GM18499 (cell line): ENCODE measurements around the gene SLC37A3.
"Not testable (repeated sequence)": the region's sequence is repeated elsewhere in the genome, so short reads cannot be mapped to it uniquely, and the experiment has no call there.

Experiments used
- ATAC-seq: cut with Tn5 transposase; IDR thresholded peaks from one replicate; pipeline ENCODE4 v1.9.1; 2021; ENCODE audit warnings: moderate number of reproducible peaks; ENCODE audit not compliant: insufficient read depth, unreplicated experiment

Gene SLC37A3

DNA sequence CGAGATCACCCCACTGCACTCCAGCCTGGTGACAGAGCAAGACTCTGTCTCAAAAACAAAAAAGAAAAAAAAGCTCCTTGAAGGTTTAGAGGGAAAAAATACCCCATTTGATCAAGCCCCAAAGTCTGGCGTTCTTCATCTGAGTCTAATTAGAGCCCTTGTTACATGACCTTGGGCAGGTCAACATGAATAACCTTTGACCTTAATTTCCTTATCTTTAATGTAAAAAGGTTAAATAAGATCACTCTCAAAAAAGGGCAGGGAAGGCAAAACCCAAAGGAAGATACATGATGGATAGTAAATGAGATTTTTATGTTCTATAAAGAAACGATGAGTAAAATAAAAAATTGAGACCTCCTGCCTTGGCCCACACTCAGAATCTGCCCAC lies 40.3 kb downstream of the SLC37A3 start:
- ATAC-seq: no peak

DNA sequence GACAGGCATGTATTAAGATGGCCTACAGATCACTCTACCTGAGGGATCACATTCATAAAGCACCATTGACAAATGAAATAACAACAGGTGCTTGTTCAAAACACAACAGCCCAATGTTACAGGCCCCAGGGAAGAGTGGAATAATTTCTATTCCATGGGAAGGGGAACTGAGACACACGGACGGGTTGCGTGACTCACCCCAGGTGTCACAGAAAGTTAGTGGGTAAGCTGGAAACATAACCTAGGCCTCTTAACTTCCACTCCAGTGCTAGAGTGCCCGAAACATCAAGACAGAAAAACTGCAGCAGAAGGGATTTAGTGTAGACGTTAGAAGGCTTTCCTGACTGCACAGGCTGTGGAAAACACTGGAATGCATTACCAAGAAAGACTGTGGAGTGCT lies 48.3 kb downstream of the SLC37A3 start:
- no peak for ATAC-seq

DNA sequence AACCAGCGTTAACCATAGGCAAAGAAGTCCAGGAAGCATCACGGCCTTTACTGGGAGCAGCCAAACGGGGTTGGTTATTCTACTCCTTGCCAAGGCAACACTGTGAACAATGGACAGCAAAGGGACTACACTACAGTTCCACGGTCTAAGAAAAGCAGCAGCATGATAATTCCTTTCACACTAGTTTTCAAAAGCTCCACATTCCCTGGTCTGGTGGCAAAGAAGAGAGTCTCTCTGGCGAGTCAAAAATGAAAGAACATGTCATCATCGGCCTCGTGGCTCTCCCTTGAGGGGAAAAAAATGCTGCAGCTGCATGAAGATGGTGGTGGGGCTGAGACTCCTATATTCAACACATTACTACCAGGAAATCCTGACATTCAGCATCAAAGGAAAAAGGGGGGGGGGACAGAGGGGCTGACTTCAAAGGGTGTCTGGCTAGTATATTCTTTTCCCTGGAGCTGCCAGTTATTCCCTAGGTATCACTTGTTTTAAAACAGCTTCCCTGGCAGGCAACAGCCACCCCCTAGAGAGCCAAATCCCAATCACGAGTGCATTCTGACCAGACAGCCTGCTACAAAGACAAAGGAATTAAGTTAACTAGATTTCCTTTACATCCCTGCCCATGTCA lies 49.1 kb downstream of the SLC37A3 start:
- no peak for ATAC-seq

DNA sequence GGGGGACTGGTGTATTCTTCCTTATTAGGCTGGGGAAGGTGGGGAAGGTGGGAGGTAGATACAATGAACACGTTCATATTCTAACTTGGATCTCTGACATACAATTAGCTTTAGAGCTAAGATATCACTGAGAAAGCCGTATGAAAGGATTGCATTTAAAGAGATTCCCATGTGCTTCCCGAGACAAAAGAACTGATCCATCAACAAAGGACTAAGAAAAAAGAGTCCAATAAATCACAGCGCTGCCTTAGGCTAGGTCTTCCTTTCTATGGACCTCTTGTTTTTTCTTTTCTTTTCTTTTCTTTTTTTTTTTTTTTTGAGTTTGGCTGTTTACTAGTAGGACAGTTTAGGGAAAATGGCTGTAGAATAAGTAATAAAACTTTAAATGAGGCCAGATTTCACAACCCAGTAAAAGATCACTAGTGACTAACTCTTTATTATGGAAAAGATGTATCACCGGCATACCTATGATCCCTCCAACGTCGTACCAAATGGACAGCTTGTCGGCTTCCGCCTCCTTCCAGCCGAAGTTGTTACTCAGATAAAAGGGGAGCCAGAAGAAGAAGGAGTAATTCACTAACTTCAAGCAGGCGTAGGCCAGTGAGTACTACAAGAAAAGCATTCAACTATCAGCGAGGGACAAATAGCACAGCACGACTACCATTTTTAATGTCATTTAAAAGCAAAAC lies 50.0 kb downstream of the SLC37A3 start:
- no peak for ATAC-seq

DNA sequence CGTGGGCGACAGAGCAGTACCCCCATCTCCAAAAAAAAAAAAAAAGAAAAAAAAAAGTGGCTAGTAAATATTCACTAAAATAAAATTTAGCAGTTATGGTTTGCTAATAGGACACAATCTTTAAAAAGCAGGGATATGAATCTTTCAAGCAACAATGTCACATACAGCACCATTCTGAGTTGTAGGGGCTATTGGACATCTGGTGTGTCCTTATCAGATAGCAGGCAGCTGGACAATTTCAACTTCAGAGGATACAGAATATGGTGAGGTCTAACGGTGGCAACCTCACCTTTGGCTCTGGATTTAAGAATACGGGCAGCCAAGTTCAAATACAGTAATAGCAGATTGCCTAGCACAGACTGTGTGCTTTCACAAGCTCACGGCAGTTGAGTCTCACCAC lies 51.1 kb downstream of the SLC37A3 start:
- no peak for ATAC-seq

DNA sequence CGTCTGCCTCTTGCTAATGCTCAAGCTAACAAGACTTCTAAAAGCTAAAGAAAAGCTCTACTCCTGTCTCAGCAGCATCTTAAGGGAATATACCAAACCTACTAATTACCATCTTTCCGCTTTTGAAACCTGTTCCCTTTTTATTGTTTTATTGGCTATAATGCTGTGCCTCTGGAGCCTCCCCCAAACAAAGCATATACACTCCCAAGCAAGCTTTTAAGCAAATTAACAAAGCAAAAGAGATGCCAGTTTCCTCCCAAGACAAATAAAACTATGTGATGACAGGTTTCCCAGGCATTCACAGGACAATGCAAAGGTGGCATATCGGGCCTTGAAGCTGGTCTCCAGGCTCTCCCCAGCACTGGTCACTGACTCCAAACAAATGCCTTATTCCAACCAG lies 52.9 kb downstream of the SLC37A3 start:
- no peak for ATAC-seq

DNA sequence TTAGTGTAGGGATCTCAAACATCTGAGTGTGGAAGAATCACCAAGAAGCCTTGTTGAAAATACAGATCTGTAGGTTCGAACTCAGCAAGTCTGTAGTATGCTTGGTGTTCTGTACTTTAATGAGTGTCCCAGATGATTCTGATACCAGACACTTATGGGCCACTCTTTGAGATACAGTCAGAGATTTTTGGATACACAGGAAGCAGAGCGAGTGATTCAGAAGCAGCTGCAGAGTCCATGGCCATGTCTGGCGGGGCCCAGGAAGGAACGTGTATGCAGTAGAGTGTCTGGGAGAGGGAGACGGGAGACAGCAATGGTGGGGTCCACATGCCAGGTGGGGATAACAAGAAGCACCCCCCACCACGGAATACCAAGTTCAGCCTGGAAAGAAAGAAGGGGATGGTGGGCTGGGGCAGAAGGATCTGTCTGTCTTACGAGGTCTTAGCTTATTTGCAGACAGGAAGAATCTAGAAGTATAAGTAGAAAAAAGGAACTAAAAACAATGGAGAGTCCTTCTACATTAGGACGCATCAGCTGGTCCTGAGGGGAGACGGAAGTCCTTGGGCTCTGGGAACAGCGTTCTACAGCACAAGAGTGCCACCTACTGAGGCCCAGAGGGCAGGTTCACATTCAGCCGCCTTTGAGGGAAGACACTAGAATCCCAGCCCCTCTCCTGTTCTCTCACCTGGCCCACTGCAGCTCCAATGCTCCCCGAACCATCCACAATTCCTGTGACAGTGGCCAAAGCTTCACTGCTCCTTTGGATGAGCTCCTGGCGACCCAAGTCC lies 55.4 kb downstream of the SLC37A3 start:
- no peak for ATAC-seq

DNA sequence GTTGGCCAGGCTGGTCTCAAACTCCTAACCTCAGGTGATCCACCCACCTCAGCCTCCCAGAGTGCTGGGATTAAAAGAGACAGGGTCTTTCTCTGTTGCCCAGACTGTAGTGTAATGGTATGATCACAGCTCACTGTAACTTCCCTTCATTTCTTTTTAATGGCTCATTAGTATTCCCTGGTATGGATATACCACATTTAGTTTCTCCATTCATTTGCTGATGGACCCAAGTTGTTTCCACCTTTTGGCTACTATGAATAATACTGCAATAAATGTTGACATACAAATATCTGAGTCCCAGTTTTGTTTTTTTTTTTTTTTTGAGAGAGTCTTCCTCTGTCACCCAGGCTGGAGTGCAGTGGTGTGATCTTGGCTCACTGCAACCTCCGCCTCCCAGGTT lies 59.4 kb downstream of the SLC37A3 start:
- not testable (repeated sequence) for ATAC-seq

DNA sequence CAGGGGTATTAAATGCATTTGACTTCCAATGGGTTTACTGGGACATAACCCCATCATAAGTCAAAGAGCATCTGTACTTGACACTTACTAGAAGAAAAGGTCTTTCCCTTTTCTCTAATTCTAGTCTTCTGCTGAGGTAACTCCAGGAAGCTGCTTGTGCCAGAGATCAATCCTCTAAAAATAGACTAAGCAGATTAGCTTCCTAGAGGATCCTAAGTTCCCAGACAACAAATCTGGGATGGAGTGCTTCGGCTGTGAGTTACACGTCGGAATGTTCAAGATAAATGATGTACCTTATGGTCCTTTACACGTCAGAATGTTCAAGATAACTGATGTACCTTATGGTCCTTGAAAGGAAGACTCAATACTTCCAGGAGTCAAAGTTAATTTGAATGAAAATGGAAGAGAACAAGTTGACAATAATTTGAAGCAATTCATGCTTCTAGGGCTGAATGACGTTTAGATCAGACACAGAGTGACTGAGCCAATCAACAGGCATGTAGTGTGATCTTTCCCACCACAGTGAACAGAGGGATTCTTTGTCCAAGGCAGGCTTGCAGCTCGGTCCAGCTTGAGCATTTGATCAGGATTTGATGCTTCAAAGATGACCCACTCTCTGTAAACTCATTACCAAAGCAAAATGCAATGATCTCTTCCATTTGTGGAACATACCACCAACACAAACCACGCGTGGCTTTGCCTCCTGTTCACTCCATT lies 63.8 kb downstream of the SLC37A3 start:
- ATAC-seq: no peak

DNA sequence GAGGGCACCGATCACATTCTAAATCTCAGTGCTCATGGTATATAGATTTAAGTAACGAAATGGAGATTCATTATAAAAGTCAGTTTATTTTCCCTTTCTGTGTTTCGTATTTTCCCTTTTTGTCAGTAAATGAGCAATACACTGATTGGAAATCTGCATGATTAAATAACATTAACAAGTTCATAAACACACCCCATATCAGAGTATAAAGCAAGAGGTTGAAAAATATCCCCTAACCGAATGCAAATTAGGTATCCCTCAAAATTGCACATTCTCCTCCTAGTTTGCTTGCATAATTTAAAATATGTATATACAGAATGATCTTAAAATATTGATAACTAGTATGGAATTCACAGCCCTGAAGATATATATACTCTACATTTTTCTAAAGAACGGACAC lies 64.6 kb downstream of the SLC37A3 start:
- no peak for ATAC-seq

DNA sequence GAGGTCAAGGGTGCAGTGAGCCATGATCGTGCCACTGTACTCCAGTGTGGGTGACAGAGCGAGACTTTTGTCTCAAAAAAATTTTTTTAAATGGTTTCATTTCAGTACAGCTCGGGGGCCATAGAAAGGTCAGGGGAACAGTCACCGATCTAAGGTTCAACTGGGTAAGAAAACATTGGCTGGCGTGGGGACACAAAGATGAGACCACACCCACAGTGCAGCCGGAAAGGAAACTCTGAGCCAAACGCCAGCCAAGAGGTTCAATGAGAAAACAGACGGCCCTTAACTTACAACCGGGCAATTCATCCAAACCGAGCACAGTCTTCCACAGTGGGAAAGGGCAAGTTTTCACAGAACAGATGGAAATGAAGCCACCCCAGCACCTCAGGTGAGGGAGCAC lies 65.1 kb downstream of the SLC37A3 start:
- no peak for ATAC-seq

DNA sequence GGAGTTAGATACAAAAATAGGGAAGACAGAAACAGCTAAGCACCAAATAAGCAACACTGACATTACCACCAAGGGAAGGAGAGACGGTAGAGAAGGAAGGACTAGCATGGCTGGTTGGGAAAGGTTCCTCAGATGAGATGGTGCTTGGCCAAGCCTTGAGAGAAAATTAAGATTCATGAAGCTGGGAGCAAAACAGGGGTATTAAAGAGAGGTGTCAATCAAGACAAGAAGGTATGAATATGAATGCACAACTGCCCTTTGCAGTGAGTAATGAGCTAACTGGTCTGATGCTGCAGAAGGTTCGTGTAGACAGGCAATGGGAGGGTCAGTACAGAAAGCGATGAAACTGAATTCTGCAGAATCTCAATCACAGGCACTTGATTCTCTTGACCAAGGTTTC lies 67.7 kb downstream of the SLC37A3 start:
- ATAC-seq: no peak

DNA sequence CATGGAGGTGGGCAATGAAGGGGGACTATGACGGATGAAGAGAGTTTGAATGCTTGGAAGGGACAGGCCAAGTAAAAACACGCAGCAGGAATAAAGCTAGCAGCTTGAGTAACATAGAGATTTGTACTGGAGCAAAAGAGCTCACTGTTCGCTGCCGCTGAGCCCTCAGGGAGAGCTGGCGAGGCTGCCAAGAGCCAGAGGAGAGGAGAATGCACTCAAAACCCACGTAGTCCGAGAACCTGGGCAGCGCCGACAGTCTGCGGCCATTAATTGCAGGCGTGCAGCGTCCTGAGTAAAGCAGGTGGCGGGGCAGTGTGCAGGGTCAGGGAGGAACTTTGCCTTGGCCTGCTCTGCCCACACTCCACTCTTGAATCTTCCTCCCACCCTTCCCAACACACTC lies 68.2 kb downstream of the SLC37A3 start:
- ATAC-seq: no peak

DNA sequence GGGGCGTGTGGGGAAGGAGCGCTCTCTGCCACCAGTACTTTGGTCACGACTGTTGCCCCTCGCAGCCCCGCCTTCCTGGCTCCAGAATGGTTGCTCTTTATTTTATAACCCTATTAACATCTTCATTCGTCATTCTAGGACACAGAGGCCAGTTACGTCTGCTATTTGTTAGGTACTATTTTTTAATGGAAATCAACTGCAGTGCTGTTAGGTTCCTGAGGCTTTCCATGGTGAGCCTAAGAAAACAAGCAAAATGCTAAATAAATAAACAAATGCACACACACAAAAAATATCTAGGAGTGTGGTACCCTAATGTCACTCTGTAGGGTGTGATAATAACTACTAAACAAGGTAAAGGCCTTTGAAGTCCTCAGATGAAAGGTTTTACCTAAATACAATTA lies 71.1 kb downstream of the SLC37A3 start:
- ATAC-seq: no peak

DNA sequence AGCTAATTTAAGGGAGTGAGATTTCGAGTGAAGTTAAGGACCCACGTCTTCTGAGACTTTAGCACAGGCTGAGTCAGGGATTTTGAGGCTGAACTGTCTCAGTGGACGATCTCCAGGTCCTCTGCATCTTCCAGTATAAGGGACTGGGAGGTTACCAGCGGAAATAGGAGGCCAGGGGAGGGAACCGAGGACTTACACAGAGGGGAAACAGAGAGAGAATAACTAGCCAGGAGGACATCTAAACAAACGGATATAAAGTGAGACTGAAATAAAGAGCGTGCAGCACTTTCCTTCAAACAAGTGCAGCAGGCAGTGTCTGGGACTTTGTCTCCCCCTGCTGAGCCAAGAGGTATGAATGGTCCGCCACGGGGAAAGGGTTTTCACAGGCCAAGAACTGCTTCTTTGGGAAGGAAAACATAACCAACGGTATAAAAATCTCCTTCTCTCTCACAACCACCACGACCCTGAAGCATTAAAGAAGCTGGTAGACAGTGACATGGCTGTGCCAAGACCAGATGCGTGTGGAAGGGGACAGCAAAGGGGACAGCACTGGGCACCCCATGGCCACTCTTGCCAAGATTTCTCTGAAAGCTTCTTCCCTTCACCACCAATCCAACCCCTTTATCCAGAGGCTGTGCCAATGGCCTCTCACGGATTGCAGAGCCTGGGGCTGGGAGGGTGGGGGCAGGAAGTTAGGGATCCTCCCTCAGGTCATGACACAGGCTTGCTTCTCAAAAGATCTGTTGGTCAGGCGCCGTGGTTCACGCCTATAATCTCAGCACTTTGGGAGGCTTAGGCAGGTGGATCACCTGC lies 72.0 kb downstream of the SLC37A3 start:
- no peak for ATAC-seq

DNA sequence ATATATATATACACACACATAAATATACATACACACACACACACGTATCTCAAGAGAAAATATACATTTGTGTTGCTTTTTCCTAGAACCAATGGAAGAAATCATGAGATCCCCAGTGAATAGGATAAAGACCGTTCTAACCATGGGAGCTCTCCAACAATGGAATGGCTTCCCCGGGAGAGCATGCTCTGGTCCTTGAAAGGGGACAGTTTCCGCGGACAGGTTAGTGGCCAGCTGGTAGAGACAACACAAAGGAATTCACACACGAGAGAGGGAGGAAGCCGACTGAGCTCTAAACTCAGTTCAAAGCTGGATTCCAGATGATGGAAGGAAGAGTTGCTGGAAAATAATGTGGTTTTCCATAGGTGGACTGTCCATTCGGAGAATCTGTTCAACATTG lies 72.7 kb downstream of the SLC37A3 start:
- no peak for ATAC-seq

DNA sequence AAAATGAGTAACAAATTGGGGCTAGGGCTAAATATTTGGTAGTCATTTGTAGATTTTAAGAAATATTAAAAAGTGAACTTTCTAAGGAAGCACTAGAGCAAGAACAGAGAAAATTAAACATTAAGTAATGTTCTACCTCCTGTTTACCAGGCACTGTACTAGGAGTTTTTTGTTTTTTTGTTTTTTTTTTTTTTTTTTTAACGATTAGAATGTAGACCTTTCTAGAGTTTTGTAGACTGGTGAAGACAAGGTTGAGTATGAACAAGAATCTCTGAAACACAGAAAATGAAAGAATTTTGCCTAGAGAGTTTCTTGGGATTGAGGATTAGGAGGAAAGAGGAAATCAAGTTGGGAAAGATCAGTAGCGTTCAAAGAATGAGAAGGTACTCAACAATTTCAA lies 73.6 kb downstream of the SLC37A3 start:
- no peak for ATAC-seq

DNA sequence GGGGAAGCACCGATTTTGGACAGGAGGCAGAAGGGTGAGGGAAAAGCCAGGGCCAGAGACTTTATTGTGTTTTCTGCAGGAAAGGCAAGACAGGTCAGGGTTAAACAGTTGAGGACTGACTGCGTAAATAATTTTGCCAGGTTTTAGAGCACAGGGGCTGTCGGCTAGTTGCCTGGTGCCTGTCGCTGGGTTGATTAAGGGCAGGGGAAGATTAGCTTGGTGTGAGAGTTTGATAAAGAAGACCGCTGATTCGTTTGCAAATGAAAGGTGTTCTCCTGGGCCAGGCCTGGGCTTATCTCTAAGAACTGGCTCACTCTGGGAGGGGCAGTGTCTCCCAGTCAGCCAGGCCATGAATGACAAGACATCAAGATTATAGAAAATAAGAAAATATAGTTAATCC lies 75.6 kb downstream of the SLC37A3 start:
- ATAC-seq: no peak

DNA sequence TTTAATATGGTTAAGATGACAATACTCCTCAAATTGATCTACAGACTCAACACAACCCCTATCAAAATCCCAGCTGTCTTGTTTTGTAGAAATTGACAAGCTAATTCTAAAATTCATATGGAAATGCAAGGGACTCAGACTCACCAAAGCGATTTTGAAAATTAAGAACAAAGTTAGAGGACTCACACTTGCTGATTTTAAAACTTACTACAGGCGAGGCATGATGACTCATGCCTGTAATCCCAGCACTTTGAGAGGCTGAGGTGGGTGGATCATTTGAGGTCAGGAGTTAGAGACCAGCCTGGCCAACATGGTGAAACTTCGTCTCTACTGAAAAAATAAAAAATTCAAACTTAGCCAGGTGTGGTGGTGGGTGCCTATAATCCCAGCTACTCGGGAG lies 78.3 kb downstream of the SLC37A3 start:
- ATAC-seq: not testable (repeated sequence)

DNA sequence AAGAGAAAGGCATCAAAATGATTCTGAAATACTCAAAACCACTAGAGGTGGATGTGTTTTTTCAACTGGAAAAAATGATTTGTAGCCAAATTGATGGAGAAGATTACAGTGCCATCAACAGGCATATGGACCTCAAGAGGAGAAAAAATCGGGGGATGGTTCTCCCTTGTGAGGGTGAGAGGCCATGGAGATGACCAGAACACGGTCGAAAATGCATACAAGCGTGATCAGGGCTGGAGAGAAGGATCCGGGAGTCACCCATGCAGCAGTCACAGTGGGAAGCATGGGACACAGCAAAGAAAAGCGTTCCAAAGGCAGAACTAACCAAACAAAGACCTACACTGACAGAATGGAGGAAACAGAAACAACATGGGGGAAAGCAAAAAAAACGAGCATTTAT lies 80.3 kb downstream of the SLC37A3 start:
- no peak for ATAC-seq
